OCI-LY3 (cell line): Measurements from ENCODE around the gene AP3M1.

Experiments
- H2AFZ ChIP-seq: fragments of 200-600, 300-600 bp; shearing (Covaris generic); 2 replicates; pipeline ENCODE4 v1.6.0; 2014; ENCODE audit warnings: antibody characterized with exemption, low read depth, low read length
- H3K27ac ChIP-seq: fragments of 200-600, 300-600 bp; sonication (generic); 2 replicates; pipeline ENCODE4 v1.5.1; 2014; ENCODE audit warnings: mild to moderate bottlenecking, low read length, moderate library complexity, mixed read lengths
- H3K27me3 ChIP-seq: fragments of 200-600, 300-600 bp; sonication (generic); 2 replicates; pipeline ENCODE4 v1.6.1; 2014; ENCODE audit warnings: low read depth, low read length, mixed read lengths
- H3K36me3 ChIP-seq: fragments of 200-600, 300-600 bp; sonication (generic); replicated peaks from 2 replicates; pipeline ENCODE3; 2014; ENCODE audit warnings: low read depth, low read length, mixed read lengths
- H3K4me1 ChIP-seq: fragments of 300-600, 200-600 bp; sonication (generic); 2 replicates; pipeline ENCODE4 v1.6.1; 2014; ENCODE audit warnings: low read length, mixed read lengths
- H3K4me2 ChIP-seq: fragments of 200-600, 300-600 bp; sonication (generic); 2 replicates; pipeline ENCODE4 v1.6.1; 2014; ENCODE audit warnings: low read length, mixed read lengths
- H3K4me3 ChIP-seq: fragments of 300-600, 200-600 bp; sonication (generic); 2 replicates; pipeline ENCODE4 v1.5.1; 2014; ENCODE audit warnings: antibody characterized with exemption, mild to moderate bottlenecking, low read length, moderate library complexity
- H3K79me2 ChIP-seq: fragments of 300-600, 200-600 bp; shearing (Covaris generic); 2 replicates; pipeline ENCODE4 v1.6.1; 2014; ENCODE audit warnings: mild to moderate bottlenecking, low read length, mixed read lengths
- H3K9ac ChIP-seq: fragments of 300-600, 200-600 bp; shearing (Covaris generic); 2 replicates; pipeline ENCODE4 v1.6.0; 2014; ENCODE audit warnings: mild to moderate bottlenecking, low read length, moderate library complexity
- H3K9me3 ChIP-seq: fragments of 200-600, 300-600 bp; shearing (Covaris generic); 2 replicates; pipeline ENCODE4 v1.6.1; 2014; ENCODE audit warnings: low read length, mixed read lengths; ENCODE audit not compliant: insufficient read depth
- H4K20me1 ChIP-seq: fragments of 200-600, 300-600 bp; sonication (generic); 2 replicates; pipeline ENCODE4 v1.6.1; 2016; ENCODE audit warnings: low read length, mixed read lengths; ENCODE audit not compliant: insufficient read depth
- CTCF ChIP-seq: fragments of 200-600, 300-600 bp; sonication (generic); IDR thresholded peaks from 2 replicates; pipeline ENCODE4 v1.5.1; 2014; ENCODE audit warnings: antibody characterized with exemption, low read length, low read depth
- EZH2phosphoT487 ChIP-seq: fragments of 200-600 bp; shearing (Covaris generic); IDR thresholded peaks from 2 replicates; pipeline ENCODE4 v1.6.1; 2018; ENCODE audit warnings: antibody characterized with exemption, mixed run types, low read depth

The AP3M1 gene

GRCh38 chr10:74179111-74179710 lies 28.6 kb upstream of the AP3M1 start:
- TF ChIP-seq EZH2phosphoT487: no peak
- no peak for TF ChIP-seq CTCF
- no peak overlapping the region for H3K4me2 ChIP-seq
- no peak overlapping the region for H3K27ac ChIP-seq
- no peaks in the 10 kb centered on the region for H4K20me1 ChIP-seq
- peaks cover 13% of the 10 kb centered on the region for H3K4me1 ChIP-seq
- H3K79me2 ChIP-seq: peaks cover 47% of the 10 kb centered on the region
- no peak overlapping the region for H2AFZ ChIP-seq
- no peak overlapping the region for H3K9ac ChIP-seq
- no peaks in the 10 kb centered on the region for H3K9me3 ChIP-seq
- H3K27me3 ChIP-seq: no peaks in the 10 kb centered on the region
- H3K36me3 ChIP-seq: no peaks in the 10 kb centered on the region
- no peak overlapping the region for H3K4me3 ChIP-seq

GRCh38 chr10:74178042-74178791 lies 27.6 kb upstream of the AP3M1 start:
- Histone ChIP-seq H2AFZ (no peak overlapping the region), H3K27me3 (no peaks in the 10 kb centered on the region), H3K4me1 (peaks cover 13% of the 10 kb centered on the region), H3K36me3 (no peaks in the 10 kb centered on the region), H3K9ac (no peak overlapping the region), H3K4me3 (no peak overlapping the region), H3K9me3 (no peaks in the 10 kb centered on the region), H3K79me2 (peaks cover 42% of the 10 kb centered on the region), H4K20me1 (no peaks in the 10 kb centered on the region), H3K4me2 (no peak overlapping the region), H3K27ac (no peak overlapping the region)
- TF ChIP-seq CTCF (no peak), EZH2phosphoT487 (no peak)

- Histone ChIP-seq H3K36me3 (no peaks in the 10 kb centered on the region), H3K27ac (peak overlapping the region; percentile 56), H3K4me2 (peak overlapping the region; percentile 79), H3K9me3 (no peaks in the 10 kb centered on the region), H3K4me3 (peak overlapping the region; percentile 83), H3K27me3 (no peaks in the 10 kb centered on the region), H3K79me2 (peaks cover 33% of the 10 kb centered on the region), H3K9ac (peak overlapping the region; percentile 82), H2AFZ (peak overlapping the region; percentile 54), H3K4me1 (peaks cover 13% of the 10 kb centered on the region), H4K20me1 (no peaks in the 10 kb centered on the region)
- no peak for TF ChIP-seq EZH2phosphoT487
- no peak for TF ChIP-seq CTCF
These were observed 26.6 kb upstream of the AP3M1 start for GRCh38 chr10:74177140-74177677.

GRCh38 chr10:74176380-74177139 lies 25.9 kb upstream of the AP3M1 start:
- peak overlapping the region; percentile 78 for H2AFZ ChIP-seq
- H3K4me3 ChIP-seq: peak overlapping the region; percentile 83
- peaks cover 29% of the 10 kb centered on the region for H3K79me2 ChIP-seq
- H4K20me1 ChIP-seq: no peaks in the 10 kb centered on the region
- peaks cover 7% of the 10 kb centered on the region for H3K4me1 ChIP-seq
- H3K9me3 ChIP-seq: no peaks in the 10 kb centered on the region
- H3K36me3 ChIP-seq: no peaks in the 10 kb centered on the region
- no peaks in the 10 kb centered on the region for H3K27me3 ChIP-seq
- H3K9ac ChIP-seq: peak overlapping the region; percentile 82
- TF ChIP-seq CTCF (no peak), EZH2phosphoT487 (no peak)
- peak overlapping the region; percentile 56 for H3K27ac ChIP-seq
- H3K4me2 ChIP-seq: peak overlapping the region; percentile 79
